ENCODE measurements around the gene MATN3.

The MATN3 gene

DNA sequence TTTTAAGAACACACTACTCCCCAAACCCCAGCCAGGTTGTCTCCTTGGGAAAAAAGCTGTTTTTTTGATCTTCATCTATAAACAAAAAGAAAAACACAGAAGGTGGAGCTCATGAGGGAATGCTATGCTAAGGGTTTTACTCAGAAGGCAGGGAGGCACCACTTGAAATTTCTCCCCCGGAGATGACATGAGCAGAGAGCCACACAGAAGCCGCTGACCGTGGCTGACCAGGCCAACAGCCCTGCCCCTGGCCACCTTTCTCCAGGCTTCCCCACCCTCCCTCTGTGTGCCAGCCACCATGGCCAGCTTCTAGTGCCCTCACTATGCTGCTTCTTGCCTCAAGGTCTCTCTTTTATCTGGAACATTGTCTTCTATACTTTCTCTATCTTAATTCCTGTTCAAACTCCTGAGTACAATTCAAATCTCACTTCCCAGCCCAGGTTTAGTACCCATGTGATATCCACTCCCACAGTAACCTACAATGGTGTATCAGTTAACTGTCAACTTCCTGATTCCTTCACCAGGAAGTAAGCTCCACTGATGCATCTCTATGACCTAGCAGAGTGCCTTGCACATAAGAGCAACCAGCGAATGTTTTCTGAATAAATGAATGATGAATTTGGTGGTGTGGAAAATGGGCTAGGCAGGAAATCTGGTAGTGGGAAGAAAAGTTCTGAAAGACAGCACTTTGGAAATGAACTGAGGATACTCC is 23.6 kb upstream of the MATN3 start:
- no peak for DNase-seq (ENCODE audit: low read depth in 3 of 3)

DNA sequence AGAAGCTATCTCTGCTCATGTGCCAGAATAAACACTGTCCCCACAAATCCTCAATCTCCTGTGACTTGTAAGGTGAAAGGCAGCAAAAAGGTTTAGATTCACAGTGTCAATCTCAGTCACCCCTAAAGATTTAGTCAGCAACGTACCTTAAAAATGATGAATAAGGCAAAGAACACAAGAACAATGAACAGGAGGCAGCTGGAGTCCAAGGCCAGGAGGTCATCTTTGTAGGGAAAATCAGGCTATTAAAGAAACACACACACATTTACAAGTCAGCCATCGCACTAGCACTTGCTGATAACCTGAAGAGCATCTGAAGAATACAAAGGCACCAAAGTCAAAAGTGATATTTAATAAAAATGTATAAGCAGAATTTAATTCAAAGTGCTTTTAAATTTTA is 22.4 kb upstream of the MATN3 start:
- no peak for DNase-seq (ENCODE audit: low read depth in 3 of 3)

DNA sequence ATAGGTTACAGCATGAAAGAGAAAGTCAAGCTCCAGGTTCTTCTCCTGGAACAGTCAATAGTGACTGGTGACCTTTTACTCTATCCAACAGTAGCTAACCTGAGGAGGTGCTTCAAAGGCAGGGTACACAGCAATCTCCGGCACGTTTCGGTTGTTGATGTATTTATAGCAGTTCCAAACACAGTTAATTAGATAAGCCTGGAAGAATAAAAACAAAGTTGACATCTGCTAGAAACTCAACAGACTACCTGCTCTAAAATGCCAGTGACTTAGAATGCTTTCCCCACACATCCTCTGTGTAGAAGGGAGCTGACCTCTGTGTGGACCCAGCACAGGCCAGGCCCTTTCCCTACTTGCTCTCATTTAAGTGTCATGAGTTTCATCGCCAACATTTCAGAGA is 21.8 kb upstream of the MATN3 start:
- no peak for DNase-seq (ENCODE audit: low read depth in 3 of 3)

DNA sequence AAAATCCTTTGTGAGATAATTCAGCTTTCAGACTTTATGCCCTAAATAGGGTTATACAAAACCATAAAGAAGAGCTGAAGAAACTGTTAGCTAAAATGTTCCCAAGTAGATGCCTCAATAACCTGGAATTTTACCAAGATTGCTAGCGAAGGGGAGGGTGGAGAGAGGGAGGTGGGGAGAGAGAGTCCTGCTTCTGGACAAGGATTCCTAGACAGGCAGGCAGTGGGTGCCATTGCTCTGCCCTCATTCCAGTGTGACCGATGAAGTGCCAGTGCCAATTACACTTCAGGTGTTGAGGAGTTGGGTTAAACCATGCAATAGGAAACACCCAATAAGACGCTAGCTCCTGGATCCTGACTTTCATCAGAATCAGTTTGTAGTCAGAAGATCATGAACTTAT is 20.9 kb upstream of the MATN3 start:
- no peak for DNase-seq (ENCODE audit: low read depth in 3 of 3)

DNA sequence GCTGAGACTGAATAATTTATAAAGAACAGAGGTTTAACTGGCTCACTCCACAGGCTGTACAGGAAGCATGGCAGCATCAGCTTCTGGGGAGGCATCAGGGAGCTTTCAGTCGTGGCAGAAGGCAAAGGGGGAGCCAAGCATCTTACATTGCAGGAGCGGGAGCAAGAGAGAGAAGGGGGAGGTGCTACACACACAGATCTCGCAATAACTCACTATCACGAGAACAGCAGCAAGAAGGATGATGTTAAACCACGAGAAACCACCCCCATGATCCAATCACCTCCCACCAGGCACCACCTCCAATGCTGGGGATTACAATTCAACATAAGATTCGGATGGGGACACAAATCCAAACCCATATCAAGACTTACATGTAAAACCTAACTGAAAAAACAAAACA is 17.8 kb upstream of the MATN3 start:
- no peak for DNase-seq (ENCODE audit: low read depth in 3 of 3)

DNA sequence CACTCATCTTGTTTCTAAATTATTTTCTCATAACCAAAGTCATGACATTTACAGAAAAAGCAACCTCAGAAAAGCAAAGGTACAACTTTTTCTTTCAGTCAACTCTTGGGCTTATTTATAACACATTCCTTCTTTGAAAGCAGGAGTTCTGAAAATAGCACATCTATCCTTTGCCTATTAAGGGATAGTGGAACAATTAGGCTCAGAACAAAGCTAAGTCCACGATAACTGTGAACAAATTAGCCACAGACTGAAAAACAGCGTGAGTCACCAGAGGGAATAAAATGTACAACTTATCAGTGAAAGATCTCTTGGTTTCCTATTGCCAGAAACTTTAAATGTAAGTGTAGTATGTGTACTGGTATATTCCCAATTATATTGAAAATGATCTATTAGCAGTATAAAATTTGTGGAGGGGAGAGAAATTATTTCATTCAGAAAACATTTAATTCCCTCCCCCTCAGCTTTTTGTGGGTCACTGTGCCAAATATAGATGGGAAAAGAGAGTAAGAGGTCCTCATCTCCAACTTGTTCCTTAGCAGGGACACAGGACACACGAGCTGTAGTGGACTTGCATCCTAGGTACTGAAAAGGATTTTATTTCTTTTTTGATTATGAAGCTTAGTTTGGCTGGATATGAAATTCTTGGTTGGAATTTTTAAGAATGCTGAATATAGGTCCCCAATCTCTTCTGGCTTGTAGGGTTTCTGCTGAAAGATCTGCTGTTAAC is 15.4 kb upstream of the MATN3 start:
- DNase-seq (ENCODE audit: low read depth in 3 of 3), result no peak

DNA sequence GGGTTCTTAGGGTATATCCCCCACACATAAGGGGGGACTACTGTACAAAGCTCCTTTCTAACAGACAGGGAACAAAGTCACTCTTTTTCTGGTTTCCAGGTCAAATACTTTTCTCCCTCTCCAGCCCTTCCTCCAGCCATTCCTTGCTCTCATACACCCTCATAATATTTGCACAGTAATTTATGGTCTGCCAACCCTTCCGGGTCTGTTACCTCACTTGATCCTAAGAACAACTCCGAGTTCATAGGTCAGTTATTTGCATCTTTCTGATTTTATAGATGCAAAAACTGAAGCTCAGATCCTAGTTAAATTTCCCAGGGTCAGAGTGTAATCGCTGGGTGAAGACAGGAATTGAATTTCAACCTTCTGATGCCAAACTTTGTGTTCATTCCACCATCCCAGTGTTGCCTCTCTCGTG is 14.8 kb upstream of the MATN3 start:
- DNase-seq (ENCODE audit: low read depth in 3 of 3), result no peak

DNA sequence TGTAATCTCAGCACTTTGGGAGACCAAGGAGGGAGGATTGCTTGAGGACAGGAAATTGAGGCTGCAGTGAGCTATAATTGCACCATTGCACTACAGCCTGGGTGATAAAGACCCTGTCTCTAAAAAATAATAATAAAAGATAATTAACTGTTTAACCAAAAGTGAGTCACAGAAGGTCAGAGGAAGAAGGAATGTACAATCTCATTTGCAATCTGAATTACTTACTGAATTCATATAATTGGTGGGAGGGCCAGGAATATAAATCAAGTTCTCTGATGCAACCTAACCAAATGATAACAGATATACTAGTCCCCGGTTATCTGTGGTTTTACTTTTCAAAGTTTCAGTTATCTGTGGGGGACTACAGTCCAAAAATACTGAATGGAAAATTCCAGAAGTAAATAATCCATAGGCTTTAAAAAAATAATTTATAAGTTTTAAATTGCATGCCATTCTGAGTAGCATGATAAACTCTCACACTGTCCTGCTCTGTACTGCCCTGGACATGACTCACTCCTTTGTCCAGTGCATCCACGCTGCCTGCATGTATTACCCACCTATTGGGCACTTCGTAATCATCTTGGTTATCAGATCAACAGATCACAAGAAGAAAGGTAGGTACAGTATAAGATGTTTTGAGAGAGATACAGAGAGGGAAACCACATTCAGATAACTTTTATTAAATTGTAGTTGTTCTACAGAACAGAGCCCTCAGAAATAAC is 12.8 kb upstream of the MATN3 start:
- no peak for DNase-seq (ENCODE audit: low read depth in 3 of 3)

DNA sequence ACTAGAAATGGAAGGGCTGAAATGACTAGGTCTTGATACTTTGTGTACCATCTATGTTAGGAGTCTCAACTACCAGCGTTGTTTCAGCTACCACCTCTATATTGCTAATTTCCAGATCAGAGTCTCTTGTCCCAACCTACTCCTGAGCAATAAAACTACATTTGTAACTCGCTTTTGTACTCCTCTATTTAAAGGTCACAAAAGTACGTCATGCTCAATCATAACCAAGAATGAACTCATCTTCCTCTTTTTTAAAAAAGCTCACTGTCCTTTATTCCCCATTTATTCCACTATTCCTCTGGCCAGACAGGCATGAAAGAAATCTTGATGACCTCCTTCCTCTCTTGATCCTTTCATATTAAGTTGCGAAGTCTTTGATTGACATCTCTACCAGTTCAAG is 11.2 kb upstream of the MATN3 start:
- no peak for DNase-seq (ENCODE audit: low read depth in 3 of 3)

DNA sequence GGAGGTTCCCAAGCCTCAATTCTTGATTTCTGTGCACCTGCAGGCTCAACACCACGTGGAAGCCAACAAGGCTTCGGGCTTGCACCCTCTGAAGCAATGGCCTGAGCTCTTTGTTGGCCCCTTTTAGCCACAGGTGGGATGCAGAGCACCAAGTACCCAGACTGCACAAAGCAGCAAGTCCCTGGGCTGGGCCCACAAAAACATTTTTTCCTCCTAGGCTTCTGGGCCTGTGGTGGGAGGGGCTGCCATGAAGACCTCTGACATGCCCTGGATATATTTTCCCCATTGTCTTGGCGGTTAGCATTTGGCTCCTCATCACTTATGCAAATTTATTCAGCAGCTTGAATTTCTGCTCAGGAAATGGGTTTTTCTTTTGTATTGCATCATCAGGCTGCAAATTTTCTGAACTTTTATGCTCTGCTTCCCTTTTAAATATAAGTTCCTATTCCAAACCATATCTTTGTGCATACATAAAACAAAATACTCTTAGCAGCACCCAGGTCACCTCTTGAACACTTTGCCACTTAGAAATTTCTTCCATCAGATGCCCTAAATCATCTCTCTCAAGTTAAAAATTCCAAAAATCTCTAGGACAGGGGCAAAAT is 9.0 kb upstream of the MATN3 start:
- DNase-seq (ENCODE audit: low read depth in 3 of 3), result no peak

DNA sequence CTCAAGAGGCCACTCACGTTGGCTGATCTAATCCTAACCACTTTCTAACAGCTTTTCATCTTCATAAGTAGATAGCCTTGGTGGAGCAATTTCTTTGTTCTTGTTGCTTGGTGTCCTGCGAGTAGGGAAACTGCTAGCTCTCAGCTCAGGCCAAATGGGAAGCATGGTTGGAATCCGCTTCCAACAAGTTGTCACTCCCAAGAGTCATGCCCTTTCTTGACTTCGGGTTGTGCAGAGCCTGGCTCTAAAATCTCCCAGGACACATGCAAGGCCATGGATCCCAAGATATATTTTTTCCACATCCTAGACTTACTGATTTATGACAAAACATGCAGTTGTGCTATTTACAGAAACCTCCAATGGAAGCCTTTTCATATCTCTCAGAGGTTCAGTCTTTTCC is 7.3 kb upstream of the MATN3 start:
- no peak for DNase-seq (ENCODE audit: low read depth in 3 of 3)

DNA sequence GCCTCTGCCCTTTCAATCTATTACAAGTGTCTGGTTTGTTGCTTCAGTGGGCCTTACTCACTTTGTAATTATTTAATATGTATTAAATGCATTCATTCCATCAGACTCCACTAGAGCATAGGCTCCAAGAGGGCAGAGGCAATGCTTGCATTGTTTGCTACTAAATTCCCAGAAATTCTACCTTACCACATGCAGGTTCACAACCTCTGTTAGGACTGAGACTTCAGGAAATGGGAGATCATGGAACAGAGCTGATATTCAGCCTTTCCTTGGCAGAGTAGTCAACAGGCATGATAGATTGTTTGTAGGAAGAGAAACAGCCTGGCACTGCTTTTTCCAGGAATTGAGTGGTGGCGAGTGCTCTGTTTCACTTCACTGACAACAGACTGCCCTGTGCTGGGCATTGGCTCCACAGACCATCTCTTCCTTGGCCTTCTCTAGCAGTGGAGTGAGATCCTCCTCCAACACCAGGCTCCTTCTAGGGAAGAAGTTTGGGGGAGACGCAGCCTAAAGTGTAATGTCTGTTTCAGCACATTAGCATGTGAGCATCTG is 6.2 kb upstream of the MATN3 start:
- no peak for DNase-seq (ENCODE audit: low read depth in 3 of 3)

DNA sequence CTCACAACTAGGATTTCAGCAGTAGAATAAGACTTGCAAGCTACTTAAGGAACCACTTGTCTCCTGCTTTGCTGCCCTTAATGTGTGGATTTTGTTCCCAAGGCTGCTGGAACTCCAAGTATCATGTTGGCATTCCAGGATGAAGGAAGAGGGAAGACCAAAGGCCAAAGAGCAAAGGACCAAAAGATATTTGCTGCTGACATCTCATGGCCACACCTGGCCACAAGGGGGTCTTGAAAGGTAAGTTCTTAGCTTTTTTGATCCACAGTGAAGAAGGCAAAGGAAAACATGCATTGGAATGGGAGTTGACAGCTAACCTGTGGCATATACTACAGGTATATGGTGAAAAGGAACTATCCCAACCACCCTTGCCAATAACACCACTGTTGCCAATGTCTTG is 3.9 kb upstream of the MATN3 start:
- no peak for DNase-seq (ENCODE audit: low read depth in 3 of 3)

DNA sequence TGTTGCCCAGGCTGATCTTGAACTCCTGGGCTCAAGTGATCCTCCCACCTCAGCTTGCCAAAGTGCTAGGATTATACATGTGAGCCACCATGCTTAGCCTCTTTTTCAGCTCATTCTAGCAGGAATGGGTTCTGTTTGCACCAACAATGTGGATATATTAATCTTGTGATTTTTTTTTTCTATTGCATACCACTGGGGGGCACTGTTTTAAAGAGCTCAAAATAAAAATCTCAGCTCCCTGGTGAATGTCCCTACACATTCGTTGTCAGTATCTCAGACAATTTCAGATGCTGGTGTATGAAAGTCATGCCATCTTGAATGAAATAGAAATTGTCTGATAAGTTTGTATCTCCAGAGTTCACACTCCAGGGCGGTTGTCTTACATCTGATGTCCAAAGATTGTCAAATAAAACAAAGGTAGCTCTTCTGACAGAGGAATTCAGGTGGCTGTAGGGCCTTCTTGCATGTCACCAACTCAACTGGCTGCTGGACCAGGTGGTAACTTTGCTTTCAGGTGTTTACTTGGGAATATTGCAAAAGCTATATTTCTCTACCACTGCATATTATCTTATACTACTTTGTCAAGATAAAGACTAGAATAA is 3.1 kb upstream of the MATN3 start:
- peak in 1 of 3 donors; percentile 20 for DNase-seq (ENCODE audit: low read depth in 3 of 3)

DNA sequence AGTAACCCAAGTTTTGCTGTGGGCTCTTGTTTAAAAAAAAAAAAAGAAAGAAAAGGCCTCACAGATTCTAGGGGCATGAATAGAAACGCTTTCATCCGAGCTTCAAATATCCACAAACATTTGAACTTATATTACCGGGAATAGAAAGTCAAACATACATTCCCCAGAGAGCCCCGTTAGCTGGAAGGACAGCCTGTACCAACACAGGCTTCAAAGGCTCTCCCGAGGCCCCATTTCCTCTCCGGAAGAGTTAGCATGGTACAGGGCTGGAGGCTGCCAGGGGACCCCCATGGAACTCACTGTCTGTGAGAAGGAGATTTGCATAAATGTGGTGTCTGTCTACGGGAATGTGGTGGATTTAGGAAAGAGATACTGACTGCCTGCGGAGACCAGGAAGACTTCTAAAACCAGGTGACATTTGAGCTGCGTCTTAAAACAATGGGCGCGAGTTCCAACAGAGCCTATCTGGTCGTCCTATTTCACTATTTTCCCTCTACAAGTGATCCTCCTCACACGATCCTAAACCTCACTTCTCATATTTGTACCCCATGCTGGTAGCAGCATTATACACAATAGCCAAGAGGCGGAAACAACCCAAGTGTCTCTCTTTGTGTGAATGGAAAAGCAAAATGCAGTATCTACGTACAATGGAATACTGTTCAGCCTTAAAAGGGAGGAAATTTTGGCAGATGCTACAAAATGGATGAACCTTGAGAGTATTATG is 820 bp upstream of the MATN3 start:
- no peak for DNase-seq (ENCODE audit: low read depth in 3 of 3)

DNA sequence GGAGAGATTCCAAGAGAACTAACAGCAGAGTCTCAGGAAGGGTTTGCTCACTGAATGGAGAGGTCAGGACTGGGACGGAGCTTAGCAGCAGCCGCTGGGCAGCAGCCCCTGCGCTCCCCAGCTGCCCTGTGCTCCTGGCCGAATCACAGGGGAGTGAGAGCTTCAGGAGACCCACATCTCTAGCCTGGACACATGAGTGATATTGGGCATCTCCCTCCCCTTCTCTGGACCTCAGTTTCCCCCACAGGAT is 511 bp downstream of the MATN3 start:
- DNase-seq (ENCODE audit: low read depth in 3 of 3), result no peak

DNA sequence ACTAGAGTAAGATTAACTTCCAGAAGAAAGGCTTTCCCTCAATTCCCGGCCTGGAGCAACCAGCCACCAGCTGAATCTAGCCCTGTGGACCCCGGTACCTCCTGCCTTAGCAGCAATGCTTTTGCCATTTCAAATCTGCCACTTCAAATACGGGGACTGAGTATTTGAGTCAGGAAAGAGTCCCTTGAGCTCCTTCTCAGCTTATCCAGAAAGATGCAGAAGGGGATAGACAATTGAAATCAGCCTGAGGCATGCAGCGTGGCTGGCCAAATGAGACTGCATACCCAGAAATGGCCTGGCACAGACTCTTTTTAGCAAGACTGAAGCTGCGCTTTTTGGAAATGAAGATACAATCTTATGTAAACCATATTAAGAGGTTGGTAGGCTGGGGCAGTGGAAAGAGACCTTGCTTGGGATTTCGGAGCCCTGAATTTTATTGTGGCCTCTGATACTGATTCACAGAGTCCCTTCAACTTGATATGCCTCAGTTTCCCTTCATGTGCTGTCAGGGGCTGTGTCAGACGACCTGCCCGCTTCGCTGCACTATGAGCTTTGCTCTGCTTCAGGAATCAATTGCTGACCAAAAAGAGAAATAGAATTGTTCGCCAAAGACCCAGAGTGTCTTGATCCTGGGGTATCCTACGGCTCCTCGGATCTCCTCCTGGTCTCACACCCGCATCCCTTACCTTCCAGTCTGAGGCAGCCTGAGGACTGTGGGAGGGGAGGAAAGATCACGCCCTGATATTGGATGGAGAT is 1.0 kb downstream of the MATN3 start:
- no peak for DNase-seq (ENCODE audit: low read depth in 3 of 3)

DNA sequence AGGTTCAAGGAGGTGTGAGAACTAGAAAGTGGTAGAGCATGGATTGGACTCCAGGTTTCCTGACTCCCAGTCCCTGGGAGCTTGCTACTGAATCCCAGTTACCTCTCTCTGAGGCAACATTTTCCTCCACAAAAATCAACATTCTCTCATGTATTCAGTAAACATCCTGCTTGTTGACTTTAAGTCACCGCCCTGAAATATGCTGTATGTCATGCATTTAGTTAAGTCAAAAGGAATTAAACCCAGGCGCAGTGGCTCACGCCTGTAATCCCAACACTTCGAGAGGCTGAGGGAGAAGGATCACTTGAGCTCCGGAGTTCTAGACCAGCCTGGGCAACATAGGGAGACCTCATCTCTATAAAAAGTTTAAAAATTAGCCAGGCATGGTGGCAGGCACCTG is 3.8 kb downstream of the MATN3 start:
- no peak for DNase-seq (ENCODE audit: low read depth in 3 of 3)

DNA sequence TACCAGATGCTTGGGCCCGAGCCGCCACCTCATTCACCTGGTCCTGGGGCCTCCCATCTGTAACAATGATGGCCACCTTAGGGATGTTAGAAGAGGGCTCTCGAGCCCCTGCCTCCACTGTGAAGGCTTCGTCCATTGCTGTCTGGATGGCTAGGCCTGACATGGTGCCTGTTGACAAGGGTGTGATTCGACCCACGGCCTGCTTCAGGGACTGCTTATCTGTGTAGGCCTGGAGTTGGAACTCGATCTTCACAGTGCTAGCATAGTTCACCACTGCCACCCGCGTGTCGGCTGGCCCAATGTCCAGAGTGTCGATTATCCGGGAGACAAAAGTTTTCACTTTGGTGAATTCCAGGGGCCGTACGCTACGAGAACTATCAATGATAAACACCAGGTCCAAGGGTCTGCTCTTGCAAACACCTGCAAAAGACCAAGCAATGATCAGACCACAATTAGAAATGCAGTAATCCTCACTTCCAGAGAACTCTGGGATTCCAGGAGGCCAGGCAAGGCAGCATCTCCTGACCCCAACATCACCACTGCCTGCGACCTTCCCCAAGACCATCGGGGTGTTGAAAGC is 6.5 kb downstream of the MATN3 start:
- DNase-seq (ENCODE audit: low read depth in 3 of 3), result no peak

DNA sequence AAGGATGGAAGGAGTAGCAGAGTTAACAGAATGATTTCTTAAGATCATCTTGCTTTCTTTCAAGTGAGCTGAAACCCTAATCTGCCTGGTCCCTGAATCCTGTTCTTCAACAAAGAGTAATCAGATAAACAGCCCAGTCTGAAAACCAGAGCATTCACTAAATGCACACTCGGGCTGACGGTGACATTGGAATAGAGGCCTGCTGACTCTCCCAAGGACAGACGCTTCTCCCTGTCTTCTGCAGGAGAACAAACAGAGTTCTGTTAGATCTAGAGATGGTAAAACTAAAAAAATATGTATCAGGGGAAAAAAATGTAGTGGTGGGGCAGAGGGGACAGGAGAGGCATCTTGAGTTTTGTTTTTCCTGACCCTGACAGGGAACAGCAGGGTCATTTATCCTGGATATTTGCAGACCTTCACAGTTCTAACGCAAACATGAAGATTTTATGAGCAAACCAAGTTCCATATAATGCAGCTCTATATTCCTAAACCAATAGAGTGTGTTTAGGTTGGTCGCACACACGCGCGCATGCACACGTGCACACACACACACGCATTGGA is 7.3 kb downstream of the MATN3 start:
- no peak for DNase-seq (ENCODE audit: low read depth in 3 of 3)

All from stimulated activated CD4-positive, alpha-beta T cell treated with anti-CD3 and anti-CD28 coated beads, TNF-alpha, amount 100 ng/mL, for 48 hours (primary cell).